ENCODE results near the gene HK1.

DNA sequence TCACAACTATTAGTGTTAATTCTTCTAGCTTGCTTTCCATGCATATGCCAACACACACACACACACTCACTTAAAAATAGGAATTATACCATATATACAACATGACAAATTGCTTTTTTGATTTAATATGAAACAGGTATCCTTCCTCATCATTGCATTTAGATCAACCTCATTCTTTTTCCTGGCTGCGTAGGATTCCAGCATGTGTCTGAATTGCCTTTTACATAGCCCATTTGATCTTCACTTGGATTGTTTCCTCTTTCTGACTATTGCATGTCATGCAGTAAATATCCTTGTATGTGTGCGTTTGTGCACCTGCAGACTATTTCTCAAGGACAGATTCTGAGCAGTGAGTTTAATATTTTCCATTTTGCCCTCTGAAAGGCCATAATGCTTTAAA, 110.2 kb downstream of the HK1 start:
- TF ChIP-seq, protein P1, sequence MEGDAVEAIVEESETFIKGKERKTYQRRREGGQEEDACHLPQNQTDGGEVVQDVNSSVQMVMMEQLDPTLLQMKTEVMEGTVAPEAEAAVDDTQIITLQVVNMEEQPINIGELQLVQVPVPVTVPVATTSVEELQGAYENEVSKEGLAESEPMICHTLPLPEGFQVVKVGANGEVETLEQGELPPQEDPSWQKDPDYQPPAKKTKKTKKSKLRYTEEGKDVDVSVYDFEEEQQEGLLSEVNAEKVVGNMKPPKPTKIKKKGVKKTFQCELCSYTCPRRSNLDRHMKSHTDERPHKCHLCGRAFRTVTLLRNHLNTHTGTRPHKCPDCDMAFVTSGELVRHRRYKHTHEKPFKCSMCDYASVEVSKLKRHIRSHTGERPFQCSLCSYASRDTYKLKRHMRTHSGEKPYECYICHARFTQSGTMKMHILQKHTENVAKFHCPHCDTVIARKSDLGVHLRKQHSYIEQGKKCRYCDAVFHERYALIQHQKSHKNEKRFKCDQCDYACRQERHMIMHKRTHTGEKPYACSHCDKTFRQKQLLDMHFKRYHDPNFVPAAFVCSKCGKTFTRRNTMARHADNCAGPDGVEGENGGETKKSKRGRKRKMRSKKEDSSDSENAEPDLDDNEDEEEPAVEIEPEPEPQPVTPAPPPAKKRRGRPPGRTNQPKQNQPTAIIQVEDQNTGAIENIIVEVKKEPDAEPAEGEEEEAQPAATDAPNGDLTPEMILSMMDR (IDR thresholded peaks at IDR 0.05) = no peak
- no peak for TF ChIP-seq POLR2A (IDR thresholded peaks at IDR 0.05)

Data from uterus (tissue), 2 donors.